HG03565 (cell line): ENCODE measurements around the gene ITSN2.

Experiments
- ATAC-seq: cut with Tn5 transposase; IDR thresholded peaks from one replicate; pipeline ENCODE4 v1.9.1; 2021; ENCODE audit warnings: mild to moderate bottlenecking, moderate library complexity; ENCODE audit not compliant: unreplicated experiment

The ITSN2 gene

GRCh38 chr2:24272907-24273306 lies 87.4 kb downstream of the ITSN2 start:
- ATAC-seq: no peak

GRCh38 chr2:24272161-24272802 lies 88.1 kb downstream of the ITSN2 start:
- no peak for ATAC-seq

GRCh38 chr2:24269265-24269664 lies 91.1 kb downstream of the ITSN2 start:
- no peak for ATAC-seq

- ATAC-seq: no peak
Observed at GRCh38 chr2:24265212-24265611, 95.1 kb downstream of the ITSN2 start.

- no peak for ATAC-seq
Observed at GRCh38 chr2:24262421-24262970, 97.8 kb downstream of the ITSN2 start.

- no peak for ATAC-seq
Observed at GRCh38 chr2:24261441-24261840, 98.9 kb downstream of the ITSN2 start.

GRCh38 chr2:24259316-24259715 lies 101.0 kb downstream of the ITSN2 start:
- no peak for ATAC-seq

GRCh38 chr2:24258718-24259117 lies 101.6 kb downstream of the ITSN2 start:
- ATAC-seq: no peak

GRCh38 chr2:24253303-24253919 lies 106.9 kb downstream of the ITSN2 start:
- no peak for ATAC-seq

GRCh38 chr2:24247592-24247991 lies 112.7 kb downstream of the ITSN2 start:
- ATAC-seq: no peak

- no peak for ATAC-seq
Observed at GRCh38 chr2:24247164-24247563, 113.2 kb downstream of the ITSN2 start.

GRCh38 chr2:24245986-24246776 lies 114.2 kb downstream of the ITSN2 start:
- no peak for ATAC-seq

- ATAC-seq: no peak
Observed at GRCh38 chr2:24241528-24241927, 118.8 kb downstream of the ITSN2 start.

- no peak for ATAC-seq
Observed at GRCh38 chr2:24239553-24239952, 120.8 kb downstream of the ITSN2 start.

GRCh38 chr2:24238158-24238557 lies 122.2 kb downstream of the ITSN2 start:
- ATAC-seq: no peak

GRCh38 chr2:24237313-24237712 lies 123.0 kb downstream of the ITSN2 start:
- no peak for ATAC-seq

- no peak for ATAC-seq
Observed at GRCh38 chr2:24233321-24233720, 127.0 kb downstream of the ITSN2 start.

- no peak for ATAC-seq
Observed at GRCh38 chr2:24231461-24231881, 128.9 kb downstream of the ITSN2 start.

GRCh38 chr2:24228470-24228869 lies 131.9 kb downstream of the ITSN2 start:
- no peak for ATAC-seq

- ATAC-seq: no peak
Observed at GRCh38 chr2:24225499-24226242, 134.7 kb downstream of the ITSN2 start.

- ATAC-seq: no peak
Observed at GRCh38 chr2:24222946-24223345, 137.4 kb downstream of the ITSN2 start.
